Endothelial cell of coronary artery (primary cell): ENCODE results near the gene ATPAF1. TPM values are rescaled to one million over a fixed set of nuclear protein-coding genes. Genes with fewer than 3 reads are reported as not detected.

Source experiments
- total RNA-seq: library from RNA; depleted of rRNA; stranded (reverse); fragments of >200 nt; gene quantifications from 2 replicates; pipeline ENCODE4 v1.2.3, GENCODE V29; 2014

The ATPAF1 gene, protein sequence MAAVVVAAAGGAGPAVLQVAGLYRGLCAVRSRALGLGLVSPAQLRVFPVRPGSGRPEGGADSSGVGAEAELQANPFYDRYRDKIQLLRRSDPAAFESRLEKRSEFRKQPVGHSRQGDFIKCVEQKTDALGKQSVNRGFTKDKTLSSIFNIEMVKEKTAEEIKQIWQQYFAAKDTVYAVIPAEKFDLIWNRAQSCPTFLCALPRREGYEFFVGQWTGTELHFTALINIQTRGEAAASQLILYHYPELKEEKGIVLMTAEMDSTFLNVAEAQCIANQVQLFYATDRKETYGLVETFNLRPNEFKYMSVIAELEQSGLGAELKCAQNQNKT
- 22.9 and 24.9 TPM in 2 replicates for total RNA-seq

GRCh38 chr1:46667782-46668760, at the start of gene ATPAF1:
TSS of gene ATPAF1 (minus strand) at chr1:46668364. CDS start at chr1:46668322, 42 bp downstream.

DNA sequence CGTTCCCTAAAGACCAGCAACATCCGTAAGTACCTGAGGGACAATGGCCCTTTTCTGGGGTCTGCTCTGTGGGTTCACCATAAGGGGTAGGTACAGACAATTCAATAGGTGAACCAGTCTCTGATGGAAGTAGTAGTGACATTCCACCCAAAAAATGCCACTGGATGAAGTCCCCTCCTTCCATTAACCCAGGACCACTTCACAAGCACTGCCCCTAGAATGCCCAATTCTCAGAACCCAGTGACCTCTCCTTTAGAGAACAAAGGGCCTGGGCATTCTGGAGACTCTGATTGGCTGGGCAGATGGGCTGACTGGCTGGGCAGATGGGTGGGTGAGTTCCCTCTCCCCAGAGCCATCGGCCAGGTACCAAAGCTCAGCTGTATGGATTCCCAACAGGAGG, 3.4 kb upstream of the ATPAF1 start, which contains the start of gene TEX38:
Gene TEX38, plus strand, starts transcription at position 301 of the 400 bp plus-strand sequence. Its CDS starts 81 bp downstream, at position 382.

DNA sequence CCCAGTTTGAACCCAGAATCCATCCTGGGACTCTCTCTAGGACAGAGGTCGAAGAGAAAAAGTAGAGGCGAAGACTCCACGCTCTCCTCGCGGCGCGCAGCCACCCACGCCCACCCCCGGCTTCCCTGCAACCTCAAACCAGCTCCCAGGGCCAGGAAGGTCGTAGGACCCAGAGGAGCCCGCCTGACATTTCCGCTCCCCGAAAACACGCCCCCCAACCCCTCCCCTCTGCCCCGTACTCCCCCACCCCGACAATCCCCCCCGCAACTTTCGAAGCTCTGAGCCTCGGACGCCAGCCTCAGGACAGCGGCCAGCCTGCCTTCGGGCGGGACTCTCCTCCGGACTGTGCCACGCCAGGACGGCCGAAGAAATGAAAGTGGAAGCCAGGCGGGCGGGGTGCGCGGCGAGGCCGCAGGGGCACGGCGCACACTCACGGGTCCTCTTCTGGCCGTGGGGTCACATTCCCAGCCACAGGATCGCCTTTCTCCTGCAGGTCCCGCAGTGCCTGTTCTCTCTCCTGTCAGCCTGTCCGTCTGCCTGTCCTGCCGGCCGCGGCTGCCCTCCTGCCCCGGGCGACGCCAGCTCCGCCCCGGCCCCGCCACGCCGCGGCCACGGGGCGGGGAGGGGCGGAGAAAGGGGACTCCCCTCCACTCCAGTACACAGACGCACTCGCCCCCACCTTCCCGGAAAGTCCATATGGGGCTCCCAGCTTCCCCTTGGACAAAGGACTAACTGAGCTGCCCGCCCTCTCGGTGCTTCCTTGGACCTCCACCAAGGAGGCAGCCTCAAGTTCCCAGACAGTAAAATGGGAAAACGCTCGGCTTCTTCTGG, 51.7 kb downstream of the ATPAF1 start, which contains the start of gene MOB3C:
Gene MOB3C, minus strand, starts transcription at position 535 of the 831 bp plus-strand sequence. CDS start 3,490 bp downstream, outside the sequence.

DNA sequence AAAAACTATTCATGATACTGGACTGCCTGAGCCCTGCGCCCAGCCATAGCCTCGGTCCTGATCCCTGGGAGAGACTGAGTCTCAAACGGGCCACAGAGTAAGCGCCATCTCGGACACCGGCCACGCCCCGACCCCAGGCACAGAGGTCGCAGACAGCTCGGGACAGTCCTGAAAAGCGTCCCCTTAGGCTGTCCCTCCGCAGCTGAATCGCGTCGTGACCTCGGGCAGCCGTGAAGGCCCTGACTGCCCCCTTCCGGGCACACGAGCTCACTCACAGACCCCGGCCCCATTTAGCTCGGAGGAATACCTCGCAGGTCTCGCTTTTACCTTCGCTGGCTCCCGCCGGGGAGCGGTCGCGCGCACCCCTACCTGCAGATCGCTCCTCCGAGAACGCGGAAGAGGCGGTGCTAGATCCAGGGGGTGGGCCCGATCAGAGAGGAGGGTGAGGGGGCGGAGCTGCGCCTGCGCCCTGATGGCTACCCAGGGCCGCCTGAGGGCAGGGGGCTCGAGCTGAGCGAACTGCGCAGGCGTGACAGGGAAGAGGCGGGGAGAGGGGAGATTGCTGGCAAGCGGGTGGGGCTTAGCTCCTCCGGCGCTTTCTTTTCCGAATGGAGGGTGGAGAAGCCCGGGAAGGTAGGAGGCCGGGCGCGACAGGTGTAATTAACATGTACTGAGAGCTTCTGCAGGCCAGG, 64.2 kb downstream of the ATPAF1 start, which contains the start of gene MKNK1:
Gene MKNK1, minus strand, starts transcription at position 411 of the 692 bp plus-strand sequence. CDS start 20,941 bp downstream, outside the sequence.

Other genes with a start within 250 kb of the ATPAF1 start
- gene DMBX1, start 178.5 kb downstream of the ATPAF1 start, total RNA-seq, result not detected in 2 replicates
- gene KNCN, start 116.7 kb downstream of the ATPAF1 start, total RNA-seq, result not detected in 2 replicates
- gene MKNK1, start 64.1 kb downstream of the ATPAF1 start, total RNA-seq, result 13.6 and 16.3 TPM in 2 replicates
- 7.8 and 8.7 TPM in 2 replicates for gene MOB3C, start 51.6 kb downstream of the ATPAF1 start, total RNA-seq
- gene TEX38, start 3.5 kb upstream of the ATPAF1 start, total RNA-seq, result not detected in 2 replicates
- 43.3 and 49.1 TPM in 2 replicates for gene EFCAB14, start 50.8 kb upstream of the ATPAF1 start, total RNA-seq
- gene CYP4B1, start 130.7 kb upstream of the ATPAF1 start, total RNA-seq, result not detected in 2 replicates